PC-9 (cell line): Measurements from ENCODE around the gene CALR3.

Experiments
- CTCF ChIP-seq: fragments of 200-600 bp; sonication (generic); conservative IDR thresholded peaks from 2 replicates; pipeline ENCODE4 v1.6.1; 2017; ENCODE audit warnings: mixed run types, antibody characterized with exemption, mild to moderate bottlenecking, moderate library complexity
- EZH2 ChIP-seq: fragments of 200-600 bp; sonication (generic); IDR thresholded peaks from 2 replicates; pipeline ENCODE4 v1.8.0; 2017; ENCODE audit warnings: antibody characterized with exemption, low read depth

- TF ChIP-seq EZH2 (no peak), CTCF (no peak)
Observed at GRCh38 chr19:16544473-16545231, 48.7 kb upstream of the CALR3 start.
